NK-92 (cell line): ENCODE data around the gene NAB1.
"Not testable (repeated sequence)": the region's sequence is repeated elsewhere in the genome, so short reads cannot be mapped to it uniquely, and the experiment has no call there.

Experiments
- DNase-seq: peaks from one replicate; lab custom pipeline; 2025; ENCODE audit not compliant: unreplicated experiment; lab: John Stamatoyannopoulos, UW

The NAB1 gene, protein sequence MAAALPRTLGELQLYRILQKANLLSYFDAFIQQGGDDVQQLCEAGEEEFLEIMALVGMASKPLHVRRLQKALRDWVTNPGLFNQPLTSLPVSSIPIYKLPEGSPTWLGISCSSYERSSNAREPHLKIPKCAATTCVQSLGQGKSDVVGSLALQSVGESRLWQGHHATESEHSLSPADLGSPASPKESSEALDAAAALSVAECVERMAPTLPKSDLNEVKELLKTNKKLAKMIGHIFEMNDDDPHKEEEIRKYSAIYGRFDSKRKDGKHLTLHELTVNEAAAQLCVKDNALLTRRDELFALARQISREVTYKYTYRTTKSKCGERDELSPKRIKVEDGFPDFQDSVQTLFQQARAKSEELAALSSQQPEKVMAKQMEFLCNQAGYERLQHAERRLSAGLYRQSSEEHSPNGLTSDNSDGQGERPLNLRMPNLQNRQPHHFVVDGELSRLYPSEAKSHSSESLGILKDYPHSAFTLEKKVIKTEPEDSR

DNA sequence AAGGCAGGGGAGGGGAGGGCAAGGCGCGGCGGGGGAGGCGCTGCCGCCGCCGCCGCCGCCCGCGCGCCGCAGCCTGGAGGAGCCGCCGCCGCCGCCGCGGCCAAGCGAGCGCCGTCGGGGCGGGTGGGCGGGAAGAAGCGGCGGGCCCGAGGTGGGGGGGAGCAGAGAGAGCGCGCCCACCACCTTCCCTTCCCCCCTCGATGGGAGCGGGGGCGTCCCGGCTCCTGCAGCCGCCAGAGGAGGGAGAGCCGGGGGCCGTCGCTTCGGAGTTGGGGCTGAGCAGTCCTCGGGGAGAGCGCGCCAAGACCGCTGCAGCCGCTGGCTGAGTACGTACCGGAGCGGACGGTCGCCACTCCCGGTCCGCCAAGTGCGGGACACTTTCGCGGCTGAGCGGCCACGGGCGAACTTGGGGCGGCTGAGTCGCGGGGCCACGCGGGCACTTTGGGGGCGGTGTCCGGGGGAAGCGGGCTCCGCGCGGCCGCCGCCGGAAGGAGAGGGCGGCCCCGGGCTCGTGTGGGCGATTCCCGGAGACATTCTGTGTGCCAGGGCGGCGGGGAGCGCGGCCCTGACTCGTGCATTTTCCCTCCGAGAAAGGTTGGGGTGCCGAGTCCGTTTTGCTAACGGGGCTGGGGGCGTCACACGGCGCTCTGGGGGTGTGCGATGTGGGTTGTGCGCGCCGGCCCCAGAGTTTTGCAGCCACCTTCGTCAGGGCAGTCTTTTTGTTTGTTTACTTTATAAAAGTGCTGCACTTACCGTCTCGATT, at the start of gene NAB1:
TSS of gene NAB1 (plus strand) at position 49 of the 763 bp plus-strand sequence. CDS start 10,094 bp downstream, outside the sequence.
- DNase-seq = no peak

DNA sequence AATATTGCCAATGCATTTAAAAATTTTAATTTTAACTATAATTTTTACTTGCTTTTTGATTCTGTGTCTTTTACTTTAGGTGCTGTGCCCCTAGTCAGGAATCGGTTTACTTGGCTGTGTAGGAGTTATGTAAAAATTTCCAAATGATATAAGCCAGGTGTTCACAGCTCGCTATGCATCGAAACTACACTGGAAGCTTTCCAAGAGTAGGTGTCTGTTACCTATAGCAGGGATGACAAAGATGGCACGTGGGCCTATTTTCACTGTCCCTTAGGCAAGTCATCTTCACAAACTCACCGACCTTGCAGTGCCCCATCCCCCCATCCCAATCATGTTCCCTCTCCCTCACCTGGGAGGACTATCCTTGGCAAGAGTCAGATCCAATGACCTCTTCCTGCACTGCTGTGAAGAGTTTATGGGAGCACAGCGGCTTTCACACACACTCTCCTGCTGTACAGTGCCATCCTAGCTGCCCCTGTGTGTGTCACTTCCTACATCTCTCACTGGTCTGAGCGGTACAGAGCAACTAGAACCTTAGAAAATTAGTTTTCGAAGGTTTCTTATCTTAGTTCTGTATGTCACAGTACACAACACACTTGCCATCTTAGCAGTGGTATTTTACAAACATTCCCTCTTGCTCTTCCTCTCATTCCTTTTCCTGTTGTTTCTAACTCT, 49.2 kb upstream of the NAB1 start:
- DNase-seq = no peak

DNA sequence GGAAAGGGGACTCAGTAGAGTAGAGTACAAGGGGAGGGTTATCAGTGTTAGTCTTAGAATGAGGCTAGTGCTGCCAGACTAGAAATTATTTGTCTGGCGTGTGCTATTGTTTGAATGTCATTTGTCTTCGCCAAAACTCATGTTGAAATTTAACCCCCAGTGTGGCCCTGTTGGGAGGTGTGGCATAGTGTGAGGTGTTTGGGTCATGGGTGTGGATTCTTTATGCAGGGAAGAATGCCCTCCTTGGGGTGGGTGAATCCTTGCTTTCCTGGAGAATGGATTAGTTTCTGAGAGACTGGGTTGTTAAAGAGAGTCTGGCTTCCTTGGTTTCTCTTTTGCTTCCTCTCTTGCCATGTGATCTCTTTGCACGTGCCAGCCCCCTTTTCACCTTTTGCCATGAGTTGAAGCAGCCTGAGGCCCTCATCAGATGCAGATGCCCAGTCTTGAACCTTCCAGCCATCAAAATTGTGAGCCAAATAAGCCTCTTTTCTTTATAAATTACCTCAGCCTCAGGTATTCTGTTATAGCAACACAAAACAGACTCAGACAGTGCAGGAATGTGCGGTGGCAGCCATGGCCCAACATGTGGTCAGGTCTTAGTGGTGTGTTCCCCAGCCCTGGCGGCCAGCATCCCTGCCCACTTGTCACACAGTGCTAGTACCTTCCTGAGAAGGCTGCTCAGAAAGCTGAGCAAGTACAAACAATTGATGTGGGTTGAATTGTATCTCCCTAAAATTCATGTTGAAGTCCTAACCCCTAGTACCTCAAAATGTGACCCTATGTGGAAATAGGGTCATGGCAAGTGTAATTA, 48.4 kb upstream of the NAB1 start:
- no peak for DNase-seq

DNA sequence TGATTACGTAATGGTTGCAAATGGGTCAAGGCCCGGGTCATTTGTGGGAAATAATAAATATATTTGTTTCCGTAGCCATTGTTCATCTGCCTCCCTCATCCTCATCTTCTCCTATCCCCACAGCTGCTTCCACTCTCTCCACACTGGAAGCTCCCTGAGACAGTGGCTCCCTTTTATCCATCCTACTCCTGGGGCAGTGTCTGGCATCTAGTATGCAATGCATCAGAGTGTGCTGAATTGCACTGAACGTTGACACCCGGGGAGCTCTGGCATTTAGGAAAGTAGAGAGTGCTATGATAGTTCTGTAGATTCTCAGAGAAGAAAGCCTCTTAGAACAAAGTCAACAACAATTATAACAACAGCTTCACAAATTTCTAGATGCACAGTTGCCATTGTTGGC, 45.5 kb upstream of the NAB1 start:
- no peak for DNase-seq

DNA sequence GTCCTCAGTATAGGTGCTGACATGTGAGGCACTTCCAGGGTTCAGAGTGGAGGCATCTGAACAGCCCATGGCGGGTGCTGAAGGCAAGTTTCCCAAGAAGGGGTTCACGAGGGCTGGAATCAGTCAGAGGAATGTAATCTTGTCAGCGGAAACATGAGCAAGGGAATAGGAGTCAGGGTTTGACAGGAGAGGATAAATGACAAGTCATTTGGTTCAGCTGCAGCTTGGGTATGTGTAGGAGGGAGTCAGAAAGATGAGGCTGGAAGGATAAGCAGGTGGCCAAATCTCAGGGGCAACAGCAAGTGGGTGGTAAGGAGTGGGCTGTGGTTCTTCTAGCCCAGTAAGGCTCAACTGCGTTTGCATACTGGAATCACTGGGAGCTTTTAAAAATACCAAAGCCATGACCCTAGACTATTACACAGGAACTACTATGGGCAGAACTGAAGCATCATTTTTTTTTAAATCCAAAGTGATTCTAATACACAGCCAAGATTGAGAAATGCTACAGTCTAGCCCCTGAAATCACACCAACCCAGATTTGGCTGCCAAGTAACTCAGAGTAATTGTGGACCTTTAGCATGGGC, 41.8 kb upstream of the NAB1 start:
- no peak for DNase-seq

DNA sequence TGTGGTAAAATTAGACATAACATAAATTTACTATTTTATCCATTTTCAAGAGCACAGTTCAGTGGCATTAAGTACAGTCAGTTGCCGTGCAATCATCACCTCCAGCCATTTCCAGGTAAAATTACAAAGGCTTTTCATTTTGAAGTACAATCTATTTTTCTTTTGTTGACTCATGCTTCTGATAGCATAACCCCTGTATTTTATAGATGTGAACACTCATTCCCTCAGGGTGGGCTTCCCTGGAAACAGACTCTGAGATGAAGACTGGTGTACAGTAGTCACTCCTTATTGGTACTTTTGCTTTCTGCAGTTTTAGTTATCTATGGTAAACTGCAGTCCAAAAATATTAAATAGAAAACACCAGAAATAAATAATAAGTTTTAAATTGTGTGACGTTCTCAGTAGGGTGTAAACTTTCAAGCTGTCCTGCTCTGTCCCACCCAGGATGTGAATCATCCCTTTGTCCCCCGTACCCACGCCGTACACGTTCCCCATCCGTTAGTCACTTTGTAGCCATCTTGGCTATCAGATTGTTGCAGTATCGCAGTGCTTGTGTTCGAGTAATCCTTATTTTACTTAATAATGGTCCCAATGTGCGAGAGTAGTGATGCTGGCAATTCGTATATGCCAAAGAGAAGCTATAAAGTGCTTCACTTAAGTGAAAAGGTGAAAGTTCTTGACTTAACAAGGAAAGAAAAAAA, 41.1 kb upstream of the NAB1 start:
- DNase-seq = no peak

DNA sequence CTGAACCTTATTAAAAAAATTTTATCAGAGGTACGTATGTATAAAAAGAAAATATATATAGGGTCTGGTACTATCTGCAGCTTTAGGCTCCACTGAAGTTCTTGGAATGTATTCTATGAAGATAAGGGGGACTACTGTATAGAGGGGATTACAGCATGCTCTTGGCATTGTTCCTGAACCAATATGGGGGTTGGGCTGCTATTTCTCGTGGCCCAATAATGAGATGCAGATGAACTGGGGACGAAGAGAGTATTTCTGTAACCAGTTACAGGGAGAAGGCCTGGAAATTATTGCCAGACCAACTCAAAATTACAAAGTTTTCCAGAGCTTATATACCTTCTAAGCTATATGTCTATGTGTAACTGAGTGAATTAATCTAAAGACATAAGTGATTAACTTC, 40.0 kb upstream of the NAB1 start:
- not testable (repeated sequence) for DNase-seq

DNA sequence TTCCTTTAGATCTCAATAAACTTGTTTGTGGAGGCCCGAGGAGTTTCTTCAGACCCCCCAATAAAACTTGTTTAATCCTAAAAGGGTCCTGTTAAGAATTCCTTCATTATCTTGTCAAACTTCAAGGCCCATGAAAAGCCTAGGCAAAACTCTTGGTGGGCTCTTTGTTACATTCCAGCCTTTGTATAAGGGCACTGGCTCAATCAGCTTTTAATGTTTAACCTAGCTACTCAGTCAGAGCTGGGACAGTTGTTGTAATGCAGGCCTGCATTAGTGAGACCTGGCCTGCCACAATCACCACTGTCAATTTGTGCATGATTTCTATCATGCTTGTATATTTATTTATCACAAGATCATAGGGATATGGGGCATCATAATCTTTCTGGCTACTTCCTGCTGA, 39.5 kb upstream of the NAB1 start:
- not testable (repeated sequence) for DNase-seq

DNA sequence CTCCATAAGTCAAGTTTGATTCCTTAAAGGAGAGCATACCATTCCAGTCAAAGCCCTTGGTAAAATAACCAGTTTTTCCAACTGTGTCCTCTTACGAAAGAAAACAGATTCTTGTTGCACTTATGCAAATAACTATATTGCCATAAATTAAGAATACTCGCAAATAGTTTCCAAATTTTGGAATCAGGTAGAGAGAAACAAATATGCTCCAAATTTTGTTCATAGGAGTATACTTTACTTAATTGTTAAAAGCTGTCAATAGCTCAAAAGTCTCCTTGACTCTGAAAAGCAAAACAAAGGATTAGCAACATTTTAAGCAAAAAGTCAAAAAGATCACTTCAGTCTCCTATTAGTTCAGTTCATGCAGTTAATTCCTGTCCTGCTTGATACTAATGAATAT, 38.4 kb upstream of the NAB1 start:
- not testable (repeated sequence) for DNase-seq

DNA sequence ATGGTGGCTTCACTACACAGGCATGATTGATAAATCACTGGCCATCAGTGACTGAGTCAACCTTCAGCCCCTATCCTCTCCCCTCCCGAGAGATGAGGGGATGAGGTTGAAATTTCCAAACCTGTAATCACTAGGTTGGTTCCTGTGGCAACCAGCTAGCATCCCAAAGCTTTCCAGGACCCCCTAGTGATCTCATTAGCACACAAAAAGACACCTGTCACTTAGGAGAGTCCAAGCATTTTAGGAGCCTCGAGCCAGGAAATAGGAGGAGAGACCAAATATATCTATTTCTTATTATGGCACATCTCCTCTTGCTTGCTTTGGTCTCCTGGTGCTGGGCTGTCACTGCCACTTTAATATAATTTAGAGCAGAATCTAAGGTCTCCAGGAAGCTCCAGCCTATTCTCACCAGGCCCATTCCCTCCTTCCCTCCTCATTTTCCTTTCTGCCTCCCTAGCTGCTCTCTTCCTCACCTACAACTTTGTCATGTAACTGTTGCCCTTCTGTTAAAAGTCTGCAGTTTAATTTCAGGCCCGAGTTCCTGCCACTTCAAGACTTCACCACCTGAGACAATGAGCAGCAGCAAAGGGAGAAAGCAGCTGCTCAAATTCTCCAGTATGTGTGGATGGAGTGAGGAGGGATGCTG, 33.2 kb upstream of the NAB1 start:
- no peak for DNase-seq

DNA sequence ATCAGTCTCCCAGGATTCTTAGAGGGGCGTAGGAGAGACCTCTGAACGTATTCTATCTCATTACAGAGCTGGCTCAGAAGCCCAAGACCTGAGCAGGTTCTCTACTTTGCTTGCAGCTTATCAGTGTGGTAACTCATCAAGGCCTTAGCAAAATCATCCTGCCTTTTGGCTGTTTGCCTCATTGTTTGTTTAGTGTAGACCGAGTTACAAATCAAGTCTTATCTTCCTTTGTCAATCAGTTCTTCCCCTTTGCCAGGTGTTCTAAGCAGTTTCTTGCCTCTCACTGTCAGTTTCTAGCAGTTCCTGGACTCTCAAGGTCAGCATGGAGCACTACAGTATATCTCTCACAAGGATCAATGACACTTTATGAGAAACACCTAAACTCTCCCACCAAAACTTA, 30.9 kb upstream of the NAB1 start:
- DNase-seq = no peak

DNA sequence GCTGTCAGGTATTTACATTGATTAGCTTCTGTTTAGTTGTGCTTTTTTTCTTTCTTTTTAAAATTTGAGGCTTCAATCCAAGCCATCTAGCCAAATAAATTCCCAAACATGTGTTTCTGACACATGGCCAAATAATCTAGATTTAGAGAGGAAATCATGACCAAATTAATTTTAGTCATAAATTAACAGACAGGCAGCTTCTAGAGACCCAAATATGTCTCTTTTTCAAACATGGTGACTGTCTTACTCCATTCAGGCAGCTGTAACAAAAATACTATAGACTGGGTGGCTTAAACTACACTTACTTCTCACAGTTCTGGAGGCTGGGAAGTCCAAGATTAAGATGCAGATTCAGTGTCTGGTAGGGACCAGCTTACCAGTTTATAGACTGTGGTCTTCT, 23.2 kb upstream of the NAB1 start:
- no peak for DNase-seq

DNA sequence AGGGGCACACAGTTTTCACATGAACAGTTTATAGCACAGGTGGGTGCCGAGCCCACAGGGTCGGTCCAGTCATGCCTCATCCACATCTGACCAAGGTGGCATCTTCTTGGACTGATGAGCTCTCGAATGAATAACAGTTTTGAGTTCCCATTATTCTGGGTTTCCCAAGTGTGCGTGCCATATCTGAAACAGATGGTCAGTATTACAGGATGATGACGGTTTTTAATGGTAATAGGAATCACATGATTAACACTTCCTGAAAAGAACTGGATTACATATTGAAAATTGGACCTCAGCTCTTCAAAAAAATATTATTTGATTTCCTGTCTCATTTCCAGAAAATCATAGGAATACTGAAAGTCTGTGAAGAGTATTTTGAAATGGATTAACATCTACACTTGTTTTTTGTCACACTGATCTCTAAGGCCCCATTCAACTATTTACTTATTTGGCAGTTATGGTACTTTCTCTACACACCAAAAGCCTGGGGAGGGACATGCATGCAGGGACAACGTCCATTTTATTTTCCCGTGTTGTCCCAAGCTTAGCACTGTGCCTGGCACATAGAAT, 22.2 kb upstream of the NAB1 start:
- DNase-seq = no peak

DNA sequence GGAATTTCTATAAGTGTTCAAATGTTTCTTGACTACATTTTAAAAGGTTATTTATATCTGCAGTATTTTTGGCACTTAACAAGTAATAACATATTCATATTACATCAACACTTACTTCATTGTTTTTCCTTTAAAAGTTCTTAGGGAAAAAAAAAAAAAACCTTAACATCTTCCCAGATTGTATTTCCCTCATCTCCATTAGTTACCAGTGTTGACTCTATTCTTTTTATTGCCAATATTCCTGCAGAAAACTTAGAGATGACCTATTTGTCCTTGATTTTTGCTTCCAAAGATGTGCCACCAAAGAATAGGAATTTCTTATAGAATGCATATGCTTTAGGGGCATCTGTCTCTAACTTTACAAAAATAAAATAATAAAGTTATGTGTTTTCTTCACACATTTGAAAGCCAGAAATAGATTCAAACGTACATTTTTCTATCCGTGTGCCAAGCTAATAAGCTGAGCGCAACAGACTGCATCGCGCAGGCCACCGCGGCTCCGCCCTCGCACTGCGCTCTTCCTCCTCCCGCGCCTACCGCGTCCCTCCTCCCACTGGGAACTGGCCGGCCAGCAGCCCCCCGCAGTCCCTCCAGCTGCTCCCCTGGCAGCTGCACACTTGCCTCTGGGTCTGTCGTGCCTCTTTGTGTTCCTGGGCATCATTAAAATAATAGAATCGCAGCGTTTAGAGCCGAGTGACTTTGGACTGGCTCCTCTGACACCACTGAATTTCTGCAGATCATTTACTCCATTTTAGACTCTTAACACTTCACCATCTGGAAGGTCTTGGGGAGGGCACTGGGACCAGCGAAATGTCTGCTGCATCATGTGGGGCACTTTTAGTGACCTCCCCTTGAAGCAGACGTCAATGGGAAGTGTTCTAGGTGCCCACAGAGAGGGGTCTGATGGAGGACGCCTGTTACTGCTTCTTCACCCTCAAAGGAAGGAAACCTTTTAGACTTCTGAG, 21.2 kb upstream of the NAB1 start:
- no peak for DNase-seq

DNA sequence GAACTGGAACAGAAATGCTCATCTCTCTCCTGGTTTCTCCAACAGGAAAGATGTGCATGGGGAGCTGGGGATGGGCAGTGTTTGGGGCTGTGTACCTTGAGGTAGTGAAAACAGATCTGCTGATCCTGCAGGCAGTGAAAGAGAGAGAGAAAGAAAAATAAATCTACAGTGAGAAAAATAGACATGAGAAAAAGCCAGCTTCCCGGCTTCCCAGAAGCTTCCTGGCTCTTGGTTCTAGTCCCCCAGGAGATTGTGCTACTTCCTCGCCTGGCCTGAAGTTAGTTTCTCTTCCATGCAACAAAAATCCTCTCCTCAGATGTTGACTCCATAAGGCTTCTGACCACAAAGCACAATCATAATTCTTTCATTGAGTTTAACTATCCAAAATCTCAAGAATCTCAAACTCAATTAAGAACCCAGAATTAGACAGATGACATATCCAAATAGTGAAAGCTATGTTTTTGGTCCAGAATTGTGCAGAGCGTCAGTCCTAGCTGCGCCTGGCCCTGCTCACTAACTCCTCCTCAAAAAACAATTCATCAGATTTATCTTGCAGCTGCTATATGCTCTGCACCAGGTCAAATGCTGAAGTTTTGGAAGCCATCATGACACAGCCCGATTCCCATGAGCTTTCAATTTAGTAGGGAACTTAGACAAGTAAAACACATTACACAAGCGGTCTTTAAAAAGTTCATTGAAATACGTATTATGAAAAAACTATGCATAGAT, 20.1 kb upstream of the NAB1 start:
- DNase-seq = no peak

DNA sequence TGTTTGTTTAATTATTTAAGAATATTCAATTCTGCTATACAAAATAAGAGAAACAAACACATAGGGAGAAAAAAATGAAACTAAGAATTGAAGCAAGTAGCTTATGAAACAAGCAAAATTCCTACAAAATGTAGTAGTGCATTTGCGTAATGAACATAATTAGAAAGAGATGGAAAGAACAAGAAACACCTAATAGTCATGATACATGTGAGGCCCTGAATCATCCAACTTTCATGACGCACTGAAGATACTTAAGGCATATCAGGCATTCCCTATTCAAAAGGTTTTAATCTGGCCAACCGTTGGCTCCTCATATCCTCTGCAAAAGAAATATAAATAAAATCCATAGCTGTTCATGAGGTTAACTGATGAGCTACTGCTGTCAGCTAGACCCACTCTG, 14.5 kb upstream of the NAB1 start:
- DNase-seq = no peak

DNA sequence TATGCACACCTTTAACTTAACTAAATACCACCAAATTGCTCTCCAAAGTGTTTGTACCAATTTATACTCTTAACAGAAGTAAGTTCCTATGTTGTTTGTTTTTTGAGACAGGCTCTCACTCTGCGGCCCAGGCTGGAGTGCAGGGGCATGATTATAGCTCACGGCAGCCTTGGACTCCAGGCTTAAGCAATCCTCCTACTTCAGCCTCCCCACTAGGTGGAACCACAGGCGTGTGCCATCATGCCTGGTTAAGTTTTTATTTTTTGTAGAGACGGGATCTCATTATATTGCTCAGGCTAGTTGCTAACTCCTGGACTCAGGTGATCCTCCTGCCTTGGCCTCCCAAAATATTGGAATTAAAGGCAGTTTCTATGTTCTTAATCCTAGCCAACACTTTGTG, 13.1 kb upstream of the NAB1 start:
- DNase-seq = no peak
